DMS114 treated with DMSO at 0.1 percent for 48 hours (cell line): ENCODE results near the gene SLC12A8.

ENCODE experiments used
- DNase-seq: peaks from one replicate; lab custom pipeline; 2025; ENCODE audit not compliant: unreplicated experiment; lab: John Stamatoyannopoulos, UW

Gene SLC12A8

DNA sequence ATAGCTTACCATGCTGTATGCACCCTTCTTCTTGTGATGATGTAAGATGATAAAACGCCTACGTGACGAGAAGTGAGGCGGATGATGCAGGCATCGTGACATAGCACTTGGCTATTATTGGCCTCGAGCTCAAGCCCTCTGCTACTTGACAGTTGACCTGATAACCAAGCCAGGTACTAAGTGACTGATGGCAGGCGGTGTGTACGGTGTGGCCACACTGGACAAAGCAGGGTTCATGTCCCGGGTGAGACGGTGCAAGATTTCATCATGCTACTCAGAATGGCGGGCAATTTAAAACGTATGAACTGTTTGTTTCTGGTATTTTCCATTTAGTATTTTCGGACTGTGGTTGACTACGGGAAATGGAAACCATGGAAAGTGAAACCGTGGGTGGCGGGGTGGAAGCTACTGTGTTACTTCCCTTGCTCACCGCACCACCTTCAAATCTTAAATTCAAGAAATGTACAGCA is 57.7 kb downstream of the SLC12A8 start:
- no peak for DNase-seq

DNA sequence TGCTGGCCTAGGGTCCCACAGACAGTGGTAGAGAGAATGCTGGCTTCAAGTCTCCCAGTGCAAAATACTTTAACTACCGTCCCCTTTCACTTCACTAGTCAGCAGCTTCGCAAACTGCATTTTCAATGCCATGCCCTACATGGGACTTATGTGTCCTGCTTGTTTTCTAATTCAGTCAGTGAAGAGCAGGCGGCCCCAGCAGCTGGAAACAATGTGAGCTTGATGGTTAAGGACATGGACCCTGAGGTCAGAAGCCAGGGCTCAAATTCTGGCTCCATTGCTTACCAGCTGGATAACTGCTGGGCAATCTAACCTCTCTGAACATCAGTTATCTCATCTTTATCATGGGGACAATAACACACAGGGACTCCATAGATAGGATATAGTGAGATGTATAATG is 58.4 kb downstream of the SLC12A8 start:
- no peak for DNase-seq

DNA sequence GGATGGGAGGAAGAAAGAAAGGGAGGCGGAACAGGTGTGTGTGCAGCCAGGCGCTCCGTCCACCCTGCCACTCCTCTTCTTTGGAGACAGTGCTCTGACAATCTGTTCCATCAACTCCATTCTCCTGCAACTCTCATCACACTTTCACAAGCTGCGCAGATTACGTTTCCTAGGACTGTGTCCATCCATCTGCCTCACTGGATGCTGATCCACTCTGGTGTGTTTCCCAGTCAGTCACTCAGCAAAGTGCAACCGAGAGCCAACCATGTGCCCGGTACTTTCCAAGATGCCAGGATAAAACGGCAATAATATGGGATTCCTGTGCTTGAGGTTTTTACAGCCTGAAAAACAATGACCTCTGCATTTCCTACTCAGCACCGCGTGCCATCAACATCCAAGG is 59.6 kb downstream of the SLC12A8 start:
- DNase-seq = no peak

GRCh38 chr3:125151916-125152315 is 60.6 kb downstream of the SLC12A8 start:
- DNase-seq = no peak

- DNase-seq = no peak
Observed at GRCh38 chr3:125151442-125151817, 61.1 kb downstream of the SLC12A8 start.

GRCh38 chr3:125150525-125151441 is 61.8 kb downstream of the SLC12A8 start:
- DNase-seq = no peak

DNA sequence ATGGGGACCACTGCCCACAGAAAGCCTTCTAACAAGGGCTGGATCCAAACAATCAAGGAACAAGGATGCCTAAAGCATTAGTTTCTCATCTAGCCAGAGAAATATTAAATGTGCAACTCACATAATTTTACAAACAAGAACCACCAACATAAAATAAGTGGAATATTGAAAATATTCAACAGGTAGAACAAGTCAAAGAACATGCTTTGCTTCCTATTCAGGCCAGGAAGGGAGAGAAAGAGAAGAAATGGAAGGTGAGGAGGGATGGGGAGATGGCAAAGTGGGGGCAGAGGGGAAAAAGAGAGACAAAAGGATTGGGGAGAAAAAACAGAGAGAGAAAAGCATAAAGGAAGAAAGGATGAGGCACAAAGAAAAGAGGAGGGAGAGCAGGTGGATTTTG is 63.1 kb downstream of the SLC12A8 start:
- DNase-seq = no peak

- no peak for DNase-seq
Observed at GRCh38 chr3:125148836-125149235, 63.7 kb downstream of the SLC12A8 start.

- no peak for DNase-seq
Observed at GRCh38 chr3:125148016-125148812, 64.3 kb downstream of the SLC12A8 start.

DNA sequence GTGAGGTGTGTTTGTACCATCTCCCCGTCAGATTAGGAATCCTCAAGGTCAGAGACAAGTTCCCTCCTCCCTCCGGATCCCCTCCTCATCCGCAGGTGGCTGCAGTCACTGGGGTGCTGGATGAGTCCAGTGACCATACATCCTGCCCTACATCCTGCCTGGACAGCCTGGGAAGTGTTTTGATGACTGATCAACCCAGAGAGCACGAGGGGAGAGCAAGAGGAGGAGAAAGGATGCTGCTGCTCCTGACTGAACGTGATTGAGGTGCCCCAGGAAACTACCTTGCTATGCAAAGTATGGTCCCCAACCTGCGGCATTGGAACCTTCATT is 65.1 kb downstream of the SLC12A8 start:
- no peak for DNase-seq

- DNase-seq = no peak
Observed at GRCh38 chr3:125146626-125147490, 65.7 kb downstream of the SLC12A8 start.

- no peak for DNase-seq
Observed at GRCh38 chr3:125145751-125146475, 66.6 kb downstream of the SLC12A8 start.

GRCh38 chr3:125144653-125145314 is 67.8 kb downstream of the SLC12A8 start:
- DNase-seq = no peak

GRCh38 chr3:125143982-125144652 is 68.4 kb downstream of the SLC12A8 start:
- DNase-seq = no peak

GRCh38 chr3:125143538-125143937 is 69.0 kb downstream of the SLC12A8 start:
- DNase-seq = no peak

DNA sequence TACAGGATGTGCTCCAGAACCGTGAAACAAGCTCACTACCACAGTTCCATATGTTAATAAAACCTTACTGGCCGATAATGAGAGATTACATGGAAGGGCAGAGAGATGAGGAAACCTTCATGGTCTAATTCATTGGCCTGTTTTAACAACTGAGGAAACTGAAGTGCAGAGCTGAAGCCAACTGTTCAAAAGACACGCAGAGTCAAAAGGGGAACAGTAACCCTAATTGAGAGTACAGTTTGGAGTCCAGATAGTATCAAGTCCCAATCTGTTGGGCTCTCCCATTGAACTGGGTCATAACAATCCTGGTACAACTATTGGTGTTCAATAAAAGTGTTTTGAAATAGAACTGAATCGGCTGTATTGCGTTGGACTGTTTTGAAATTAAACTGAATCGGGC is 69.6 kb downstream of the SLC12A8 start:
- DNase-seq = no peak

GRCh38 chr3:125142420-125142778 is 70.1 kb downstream of the SLC12A8 start:
- DNase-seq = no peak

GRCh38 chr3:125141596-125142419 is 70.7 kb downstream of the SLC12A8 start:
- DNase-seq = peak; percentile 11
